ENCODE measurements around the gene TREM2.

The TREM2 gene

GRCh38 chr6:41193171-41193734 lies 30.3 kb upstream of the TREM2 start:
- TF ChIP-seq CREB5 (CRISPR knock-in tag; IDR thresholded peaks at IDR 0.05; ENCODE audit: low read depth) (no peak), SNAI2 (CRISPR knock-in tag; IDR thresholded peaks at IDR 0.05) (no peak), PATZ1 (CRISPR knock-in tag; IDR thresholded peaks at IDR 0.05; ENCODE audit: borderline replicate concordance) (no peak), ZFP30 (CRISPR knock-in tag; IDR thresholded peaks at IDR 0.05) (no peak), TSHZ2 (CRISPR knock-in tag; IDR thresholded peaks at IDR 0.05) (no peak), RARB (CRISPR knock-in tag; IDR thresholded peaks at IDR 0.05) (no peak), OSR1 (CRISPR knock-in tag; IDR thresholded peaks at IDR 0.05) (no peak), TOX (CRISPR knock-in tag; IDR thresholded peaks at IDR 0.05; ENCODE audit: borderline replicate concordance) (no peak), BACH2 (CRISPR knock-in tag; IDR thresholded peaks at IDR 0.05; ENCODE audit: borderline replicate concordance) (no peak), ZFP3 (CRISPR knock-in tag; IDR thresholded peaks at IDR 0.05) (no peak), ARNTL (CRISPR knock-in tag; IDR thresholded peaks at IDR 0.05; ENCODE audit: borderline replicate concordance, low read depth) (no peak), ZC3H10 (CRISPR knock-in tag; IDR thresholded peaks at IDR 0.05) (no peak), ISL1 (CRISPR knock-in tag; IDR thresholded peaks at IDR 0.05) (no peak), CSRNP3 (CRISPR knock-in tag; IDR thresholded peaks at IDR 0.05) (no peak), POU6F1 (CRISPR knock-in tag; IDR thresholded peaks at IDR 0.05; ENCODE audit: borderline replicate concordance, low read depth) (no peak), ESRRG (CRISPR knock-in tag; IDR thresholded peaks at IDR 0.05) (no peak)
- ATAC-seq: no peak

- peak; percentile 90 for ATAC-seq
These were observed 28.7 kb upstream of the TREM2 start for GRCh38 chr6:41191569-41191968.

More at GRCh38 chr6:41191569-41191968, 28.7 kb upstream of the TREM2 start:
- no peak for TF ChIP-seq ISL1 (CRISPR knock-in tag; IDR thresholded peaks at IDR 0.05)
- no peak for TF ChIP-seq RARB (CRISPR knock-in tag; IDR thresholded peaks at IDR 0.05)
- no peak for TF ChIP-seq ZNF565 (CRISPR knock-in tag; conservative IDR thresholded peaks at IDR 0.05; ENCODE audit: low read depth)
- TF ChIP-seq CREB5 (CRISPR knock-in tag; IDR thresholded peaks at IDR 0.05; ENCODE audit: low read depth): no peak
- no peak for TF ChIP-seq TSHZ2 (CRISPR knock-in tag; IDR thresholded peaks at IDR 0.05)
- no peak for TF ChIP-seq ARNTL (CRISPR knock-in tag; IDR thresholded peaks at IDR 0.05; ENCODE audit: borderline replicate concordance, low read depth)
- no peak for TF ChIP-seq POU6F1 (CRISPR knock-in tag; IDR thresholded peaks at IDR 0.05; ENCODE audit: borderline replicate concordance, low read depth)
- no peak for TF ChIP-seq ZNF70 (CRISPR knock-in tag; IDR thresholded peaks at IDR 0.05)
- no peak for TF ChIP-seq ZFP3 (CRISPR knock-in tag; IDR thresholded peaks at IDR 0.05)
- no peak for TF ChIP-seq SNAI2 (CRISPR knock-in tag; IDR thresholded peaks at IDR 0.05)
- TF ChIP-seq TOX (CRISPR knock-in tag; IDR thresholded peaks at IDR 0.05; ENCODE audit: borderline replicate concordance): no peak

Data from SK-N-SH treated with all-trans-retinoic acid at 6 μM for 48 hours (cell line).